CD1c-positive myeloid dendritic cell (primary cell): ENCODE measurements around the gene COL5A1.

Source experiments
- DNase-seq: peaks from one replicate; pipeline ENCODE4 v3.0.0-alpha.2; 2016; ENCODE audit errors: extremely low spot score

COL5A1 gene

DNA sequence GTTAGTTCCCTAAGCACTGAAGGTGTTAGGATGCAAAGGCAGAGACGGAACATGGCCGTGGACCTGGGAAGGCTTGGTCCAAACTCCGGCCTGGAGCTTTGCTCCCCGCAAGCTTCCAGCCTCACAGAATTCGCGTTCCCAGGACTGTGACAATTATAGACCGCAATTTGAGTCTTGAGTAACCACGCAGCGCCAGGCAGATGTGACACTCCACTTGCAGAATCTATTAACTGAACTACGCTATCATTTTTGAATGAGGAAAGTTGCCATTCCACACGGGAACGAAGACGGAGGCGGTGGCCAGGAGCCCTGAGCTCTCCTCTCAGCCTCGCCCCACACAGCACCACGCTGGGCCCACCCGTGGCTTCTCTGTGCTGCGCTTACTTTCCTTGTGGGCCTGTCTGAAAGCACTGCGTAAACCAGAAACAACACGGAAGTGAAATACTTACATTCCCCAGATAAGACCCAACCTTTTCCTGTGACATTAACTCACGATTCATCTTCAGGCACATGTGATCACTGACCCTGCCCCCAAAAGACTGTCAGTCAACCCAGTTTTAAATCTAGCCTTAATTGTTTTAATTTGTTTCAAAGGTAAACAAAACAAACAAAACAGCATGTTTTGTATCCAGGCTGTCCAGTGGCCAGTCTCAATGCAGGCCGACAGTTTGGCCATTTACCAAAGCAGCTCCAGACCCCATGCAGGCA, 16.1 kb upstream of the COL5A1 start:
- DNase-seq: no peak

DNA sequence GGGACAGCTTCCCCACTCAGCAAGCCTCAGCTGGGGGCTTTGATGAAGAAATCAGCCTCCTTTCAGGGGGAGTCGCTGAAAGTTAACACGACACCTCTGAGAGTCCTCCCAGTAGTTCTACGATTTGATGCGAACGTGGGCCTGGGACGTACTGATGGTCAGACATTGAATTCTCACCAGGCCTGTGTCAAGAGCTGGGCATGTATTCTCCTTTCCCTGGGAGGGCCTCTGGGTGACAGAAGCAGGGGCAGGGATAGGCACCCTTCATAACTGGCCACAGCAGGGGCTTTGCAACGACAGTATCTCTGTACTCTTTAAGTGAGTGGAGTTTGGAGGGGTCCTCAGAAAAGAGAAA, 15.6 kb upstream of the COL5A1 start:
- no peak for DNase-seq

- no peak for DNase-seq
Observed at GRCh38 chr9:134626571-134627416, 14.8 kb upstream of the COL5A1 start.

GRCh38 chr9:134627417-134628353, 13.9 kb upstream of the COL5A1 start:
- DNase-seq: no peak

DNA sequence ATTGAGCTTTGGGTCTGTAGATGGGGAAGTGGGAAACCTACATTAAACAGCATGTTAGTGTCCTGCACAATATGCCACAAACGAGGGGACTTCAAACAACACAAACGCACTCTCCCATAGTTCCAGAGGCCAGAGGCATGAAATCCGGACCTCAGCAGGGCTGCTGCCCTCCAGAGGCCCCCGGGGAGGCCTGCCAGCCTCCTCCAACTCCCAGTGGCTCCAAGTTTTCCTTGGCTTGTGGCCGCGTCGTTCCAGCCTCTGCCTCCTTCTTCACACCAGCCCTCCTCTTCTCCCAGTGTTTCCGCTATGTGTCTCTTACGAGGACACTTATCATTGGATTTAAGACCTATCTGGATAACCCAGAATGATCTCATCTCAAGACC, 13.3 kb upstream of the COL5A1 start:
- DNase-seq: no peak

DNA sequence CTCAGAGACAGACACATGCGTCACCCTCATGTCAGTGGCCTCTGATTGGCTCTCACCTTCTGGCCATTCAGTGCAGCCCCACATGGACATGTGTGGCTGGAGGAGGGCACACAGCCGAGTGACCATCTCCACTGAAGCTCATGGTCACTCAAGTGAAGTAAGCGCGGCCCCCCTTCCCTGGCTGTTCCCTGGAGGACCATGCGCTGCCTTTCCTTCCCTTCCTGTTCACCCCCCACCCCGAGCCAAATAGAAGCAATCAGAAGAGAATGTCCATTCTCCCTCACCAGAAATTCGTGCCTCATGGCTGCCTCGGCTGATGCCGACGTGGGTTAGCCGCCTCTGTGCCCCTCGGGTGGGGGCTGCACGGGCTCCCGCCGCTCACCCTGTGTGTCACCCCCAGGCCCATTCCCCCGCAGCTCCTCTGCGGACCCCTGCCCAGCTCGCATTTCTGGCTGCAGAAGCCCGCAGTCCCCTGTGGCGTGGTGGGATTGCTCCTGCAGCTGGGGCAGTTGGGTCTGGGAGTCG, 12.5 kb upstream of the COL5A1 start:
- DNase-seq: no peak

DNA sequence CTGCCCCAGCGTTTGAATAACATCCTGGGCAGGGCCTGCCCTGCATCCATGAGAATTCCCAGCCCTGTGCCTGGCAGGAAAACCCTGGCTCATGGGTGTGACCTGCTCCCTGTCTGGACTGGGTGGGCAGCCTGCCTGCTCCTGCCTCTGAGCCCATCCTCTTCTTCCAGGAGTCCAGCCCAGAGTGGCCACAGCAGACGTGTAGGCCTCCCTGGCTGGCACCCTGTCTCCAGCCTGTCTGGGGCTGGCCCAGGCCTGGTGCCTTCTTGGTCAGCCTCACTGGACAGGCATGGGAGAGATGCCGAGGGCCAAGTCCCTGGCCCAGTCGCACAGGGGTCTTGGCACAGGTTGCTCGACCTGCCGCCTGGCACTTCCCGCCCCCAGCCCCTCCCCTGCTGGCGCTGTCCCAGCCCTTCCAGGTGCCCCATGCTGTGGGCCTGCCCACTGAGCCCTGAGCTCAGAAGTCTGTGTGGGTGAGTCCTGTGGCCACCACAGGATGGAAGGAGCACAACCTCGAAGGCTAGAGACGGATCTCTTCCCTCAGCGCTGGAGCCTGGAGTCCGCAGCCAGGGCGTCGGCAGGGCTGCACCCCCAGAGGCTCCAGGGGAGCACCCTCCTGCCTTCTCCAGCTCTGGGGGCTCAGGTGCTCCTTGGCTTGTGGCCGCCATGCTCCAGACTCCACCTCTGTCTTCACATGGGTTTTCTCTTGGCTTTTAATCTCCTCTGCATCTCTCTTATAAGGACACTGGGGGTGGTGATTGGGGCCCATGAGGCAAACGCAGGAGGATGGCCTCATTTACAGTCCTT, 11.8 kb upstream of the COL5A1 start:
- DNase-seq: no peak

DNA sequence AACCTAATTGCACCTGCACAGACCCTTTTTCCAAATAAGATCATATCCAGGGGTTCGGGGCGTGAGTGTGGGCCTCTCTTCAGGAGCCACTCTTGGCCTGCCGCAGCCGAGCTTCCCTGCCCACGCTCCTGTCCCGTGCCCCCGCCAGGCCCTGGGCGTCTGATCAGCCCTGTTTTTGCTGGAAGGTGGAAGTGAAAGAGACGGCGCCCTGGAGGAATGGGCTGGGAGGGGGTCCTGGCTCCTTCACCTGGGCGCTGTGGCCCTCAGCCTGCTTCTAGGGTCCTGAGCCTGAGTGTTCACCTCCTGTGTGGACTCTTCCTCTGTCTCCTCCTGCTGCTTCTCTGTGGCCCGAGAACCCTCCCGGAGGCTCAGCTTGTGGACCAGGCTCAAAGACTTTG, 11.2 kb upstream of the COL5A1 start:
- no peak for DNase-seq

DNA sequence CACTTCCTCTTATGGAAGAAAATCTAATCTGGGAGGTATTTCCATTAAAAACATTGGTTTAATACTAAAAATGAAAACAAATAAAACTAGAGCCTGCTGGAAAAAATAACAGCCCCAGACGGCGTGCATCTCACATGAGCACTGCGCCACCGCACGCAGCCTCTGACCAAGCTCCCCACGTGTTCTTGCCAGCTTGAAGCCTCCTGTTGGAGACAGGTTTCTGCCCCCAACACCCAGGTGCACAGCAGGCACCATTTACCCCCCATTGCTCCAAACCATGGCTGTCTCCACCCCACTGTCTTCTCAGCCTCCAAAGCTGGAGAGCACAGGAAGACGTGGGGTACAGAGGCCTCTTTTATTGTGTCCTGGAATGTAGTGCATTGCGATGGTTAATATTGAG, 10.7 kb upstream of the COL5A1 start:
- DNase-seq: no peak

- no peak for DNase-seq
Observed at GRCh38 chr9:134631881-134632280, 9.7 kb upstream of the COL5A1 start.

DNA sequence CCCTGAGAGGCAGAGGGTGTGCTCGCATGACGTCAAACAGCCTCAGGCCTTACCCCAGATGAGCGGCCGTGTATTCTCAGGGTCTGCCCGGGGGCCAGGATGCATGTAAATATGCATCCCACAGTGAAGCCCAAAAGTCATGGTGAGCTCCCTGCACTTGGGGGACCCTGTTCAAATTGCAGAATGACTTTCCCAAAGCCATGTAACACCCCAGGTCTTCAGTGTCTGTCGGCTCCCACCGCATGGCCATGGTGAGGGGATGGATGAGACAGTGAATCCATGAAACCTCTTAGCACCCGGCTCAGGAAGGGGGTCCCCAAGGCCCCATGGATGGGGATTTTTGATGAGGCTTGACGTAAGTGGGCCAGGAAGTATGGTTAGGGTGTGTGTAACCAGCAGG, 9.3 kb upstream of the COL5A1 start:
- no peak for DNase-seq

DNA sequence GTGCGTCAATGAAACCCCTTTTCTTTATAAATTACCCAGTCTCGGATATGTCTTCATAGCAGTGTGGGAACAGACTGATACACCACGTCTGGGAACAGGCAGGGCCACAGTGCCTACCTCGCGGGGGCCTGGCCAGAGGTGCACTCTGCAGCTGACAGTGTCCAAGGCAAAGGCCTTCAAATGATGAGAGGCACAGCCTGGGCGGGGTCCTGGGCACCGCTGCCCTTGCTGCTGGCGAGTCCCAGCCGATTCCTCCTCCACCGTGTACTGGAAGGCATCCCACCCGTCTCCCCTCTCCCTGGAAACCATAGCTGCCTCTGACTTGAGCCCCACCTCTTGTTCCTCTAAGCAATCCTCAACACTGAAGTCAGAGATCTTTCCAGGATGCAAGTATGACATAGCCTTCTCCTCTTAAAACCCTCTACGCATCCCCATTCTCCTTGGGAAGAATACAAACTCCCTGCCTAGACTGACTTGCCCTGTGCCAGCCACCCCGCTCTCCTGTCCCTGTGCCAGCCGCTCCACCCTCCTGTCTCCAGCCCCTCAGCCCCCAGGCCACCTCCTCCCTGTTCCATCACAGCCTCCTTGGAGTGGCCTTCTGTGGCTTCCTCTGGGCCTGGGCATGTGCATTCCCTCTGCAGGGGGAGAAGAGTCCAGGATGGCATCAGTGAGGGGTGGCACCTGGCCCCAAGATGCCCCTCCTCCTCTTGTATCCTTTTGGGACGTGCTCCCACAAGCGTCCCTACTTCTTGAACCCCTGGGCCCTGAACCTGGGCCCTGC, 8.1 kb upstream of the COL5A1 start:
- DNase-seq: no peak

GRCh38 chr9:134634176-134634575, 7.4 kb upstream of the COL5A1 start:
- DNase-seq: no peak

- no peak for DNase-seq
Observed at GRCh38 chr9:134634667-134635230, 6.9 kb upstream of the COL5A1 start.

DNA sequence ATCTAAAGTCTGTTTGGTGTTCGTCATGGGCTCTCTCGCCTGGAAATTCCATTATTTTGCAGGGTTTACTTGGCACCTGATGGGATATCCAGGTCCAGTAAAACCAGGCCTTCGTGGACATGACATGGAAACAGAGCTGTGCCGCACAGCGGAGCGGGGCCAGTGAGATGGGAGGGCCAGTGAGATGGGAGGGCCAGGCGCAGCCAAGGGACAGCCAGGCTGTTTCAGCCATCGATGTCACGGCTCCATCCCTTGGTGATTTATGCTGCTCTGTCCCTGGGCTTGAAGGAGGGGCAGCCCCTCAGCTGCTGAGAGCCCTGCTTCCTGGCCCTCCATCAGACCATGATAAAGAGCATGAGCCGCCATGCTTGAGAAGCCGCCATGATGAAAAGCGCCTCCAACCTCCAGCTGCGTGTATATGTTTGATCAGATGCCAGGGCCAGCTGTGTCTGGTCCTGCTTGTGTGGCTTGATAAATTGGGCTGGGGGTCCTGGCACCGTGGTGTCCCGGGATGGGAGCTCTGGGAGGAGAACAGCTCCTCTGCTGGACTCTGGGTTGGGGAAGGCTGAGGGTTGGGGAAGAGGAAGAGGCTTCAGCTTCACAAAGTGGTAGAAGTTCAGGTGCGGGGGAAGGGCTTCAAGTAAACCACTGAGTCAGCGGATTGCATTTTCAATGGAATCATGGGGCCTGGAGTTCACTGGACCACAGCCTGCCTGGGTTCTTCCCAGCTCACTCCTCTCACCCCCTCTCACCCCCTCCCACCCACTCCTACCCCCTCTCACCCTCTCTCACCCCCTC, 6.1 kb upstream of the COL5A1 start:
- DNase-seq: no peak

GRCh38 chr9:134636149-134636507, 5.5 kb upstream of the COL5A1 start:
- DNase-seq: no peak

DNA sequence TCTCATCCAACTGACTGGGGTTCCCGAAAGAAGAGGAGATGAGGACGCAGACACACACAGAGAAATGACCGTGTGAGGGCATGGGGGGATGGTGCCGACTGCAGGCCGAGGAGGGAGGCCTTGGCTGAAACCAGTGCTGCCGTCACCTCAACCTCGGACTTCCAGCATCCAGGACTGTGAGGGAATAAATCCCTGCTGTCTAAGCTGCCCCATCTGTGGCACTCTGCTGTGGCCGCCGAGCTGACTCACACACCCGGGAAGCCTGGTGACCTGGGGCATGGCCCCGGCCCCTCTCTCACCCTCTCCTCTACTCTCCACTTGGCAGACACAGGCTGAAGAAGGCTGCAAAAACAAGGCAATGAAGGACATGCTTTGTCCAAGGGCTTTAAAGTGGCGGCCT, 4.4 kb upstream of the COL5A1 start:
- DNase-seq: no peak

DNA sequence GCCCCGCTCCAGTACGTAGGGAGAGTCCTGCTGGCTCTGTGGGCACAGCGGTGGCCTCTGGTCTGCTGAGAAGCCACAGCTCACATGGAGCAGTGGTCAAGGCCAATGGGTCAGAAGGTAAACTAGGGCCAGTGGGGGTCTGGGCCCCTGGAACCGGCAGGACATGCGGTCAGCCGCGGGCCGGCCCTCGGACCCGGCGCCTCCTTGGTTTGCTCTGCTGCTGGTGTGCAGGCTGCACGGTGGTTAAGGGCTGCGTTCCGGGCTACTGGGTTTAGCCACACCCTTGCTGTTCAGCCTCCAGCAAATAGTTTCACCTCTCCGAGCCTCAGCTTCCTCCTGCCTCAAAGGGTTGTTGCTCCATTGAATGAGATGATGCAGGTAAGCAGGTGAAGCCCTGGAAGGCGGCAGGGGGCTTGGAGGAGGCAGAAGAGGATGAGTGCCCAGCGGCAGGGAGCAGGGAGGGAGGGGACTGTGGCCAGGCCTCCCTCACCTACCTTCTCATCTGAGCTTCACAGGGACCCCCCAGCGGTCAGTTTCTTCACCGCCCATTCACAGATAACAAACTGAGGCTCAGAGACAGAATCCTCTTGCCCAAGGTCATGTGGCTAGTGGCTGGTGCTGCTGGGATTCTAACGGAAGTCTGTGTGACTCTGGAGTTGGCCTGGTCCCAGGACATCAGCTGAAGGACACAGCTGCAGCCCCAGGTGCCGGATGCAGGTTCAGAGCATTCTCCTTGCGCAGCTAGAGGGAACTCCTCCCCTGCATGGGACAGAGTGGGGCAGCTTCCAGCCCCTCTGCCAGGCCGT, 3.7 kb upstream of the COL5A1 start:
- DNase-seq: no peak
